ENCODE measurements around the gene KRTAP10-7. TPM values are rescaled to one million over a fixed set of nuclear protein-coding genes. Genes with fewer than 3 reads are reported as not detected.
"Not testable (repeated sequence)": the region's sequence is repeated elsewhere in the genome, so short reads cannot be mapped to it uniquely, and the experiment has no call there.

KRTAP10-7 gene
- total RNA-seq, 4 donors from 2014 or later: not detected

- no peak overlapping the region for H3K27ac ChIP-seq
- H3K27me3 ChIP-seq: peaks cover 37% of the 10 kb centered on the region
- DNase-seq: no peak
- WGBS, 2 donors (ENCODE audit: low coverage in 1 of 2): 82% methylated on average over 13 of the region's 13 CpGs; no CpG with 5 or more reads in 1 of the 2 donors
- H3K4me1 ChIP-seq: no peaks in the 10 kb centered on the region
- intact Hi-C loops (cut with DNase I; ENCODE audit: low total_unique reads) (no loop called here), in situ Hi-C loops (cut with MboI; ENCODE audit: low pct_ligation_motif_present in 1 of 4, low pct_unique_long_range_greater_than_20kb in 1 of 4, low sequenced_read_pairs in 3 of 4) (no loop called here)
- no peak overlapping the region for H3K4me3 ChIP-seq
- TF ChIP-seq, protein P1, sequence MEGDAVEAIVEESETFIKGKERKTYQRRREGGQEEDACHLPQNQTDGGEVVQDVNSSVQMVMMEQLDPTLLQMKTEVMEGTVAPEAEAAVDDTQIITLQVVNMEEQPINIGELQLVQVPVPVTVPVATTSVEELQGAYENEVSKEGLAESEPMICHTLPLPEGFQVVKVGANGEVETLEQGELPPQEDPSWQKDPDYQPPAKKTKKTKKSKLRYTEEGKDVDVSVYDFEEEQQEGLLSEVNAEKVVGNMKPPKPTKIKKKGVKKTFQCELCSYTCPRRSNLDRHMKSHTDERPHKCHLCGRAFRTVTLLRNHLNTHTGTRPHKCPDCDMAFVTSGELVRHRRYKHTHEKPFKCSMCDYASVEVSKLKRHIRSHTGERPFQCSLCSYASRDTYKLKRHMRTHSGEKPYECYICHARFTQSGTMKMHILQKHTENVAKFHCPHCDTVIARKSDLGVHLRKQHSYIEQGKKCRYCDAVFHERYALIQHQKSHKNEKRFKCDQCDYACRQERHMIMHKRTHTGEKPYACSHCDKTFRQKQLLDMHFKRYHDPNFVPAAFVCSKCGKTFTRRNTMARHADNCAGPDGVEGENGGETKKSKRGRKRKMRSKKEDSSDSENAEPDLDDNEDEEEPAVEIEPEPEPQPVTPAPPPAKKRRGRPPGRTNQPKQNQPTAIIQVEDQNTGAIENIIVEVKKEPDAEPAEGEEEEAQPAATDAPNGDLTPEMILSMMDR (IDR thresholded peaks at IDR 0.05): no peak
- TF ChIP-seq POLR2A (IDR thresholded peaks at IDR 0.05): no peak
- no peak for TF ChIP-seq POLR2AphosphoS5 (IDR thresholded peaks at IDR 0.05)
- no peak for TF ChIP-seq EP300 (IDR thresholded peaks at IDR 0.05; ENCODE audit: low read depth)
- H3K9me3 ChIP-seq: no peaks in the 10 kb centered on the region
- no peaks in the 10 kb centered on the region for H3K36me3 ChIP-seq
Measured at GRCh38 chr21:44552681-44553080, 47.7 kb upstream of the KRTAP10-7 start.

DNA sequence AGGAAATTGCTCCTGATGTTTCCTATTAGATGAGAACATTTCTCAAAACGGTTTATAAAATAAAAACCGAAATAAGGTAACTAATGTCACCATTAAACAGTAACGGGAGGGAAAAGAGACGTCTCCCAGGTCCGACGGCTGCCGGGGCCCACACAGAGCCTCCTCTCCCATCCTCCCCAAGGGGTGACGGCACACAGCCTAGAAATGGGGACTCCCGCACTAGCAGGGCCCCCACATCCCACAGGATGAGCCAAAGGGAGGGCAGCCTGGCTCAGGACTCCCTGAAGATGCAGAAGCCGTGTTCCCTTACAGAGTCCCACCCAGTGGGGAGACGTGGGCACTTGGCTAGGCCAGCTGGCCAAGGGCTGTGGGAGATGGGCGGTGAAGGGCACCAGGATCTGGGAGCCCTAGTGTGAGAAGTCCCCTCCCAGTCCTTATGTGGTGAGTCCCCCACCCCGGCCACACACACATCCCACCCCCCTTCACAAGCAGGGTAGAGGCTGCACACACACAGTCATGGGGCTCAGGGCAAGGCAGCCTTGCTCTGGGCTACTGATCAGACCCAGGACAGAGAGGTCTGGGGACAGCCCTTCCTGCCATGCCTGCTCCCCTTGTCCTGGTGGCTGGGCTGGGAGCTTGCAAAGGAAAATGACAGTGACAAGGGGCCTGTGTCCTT lies 45.1 kb upstream of the KRTAP10-7 start:
- WGBS, 2 donors (ENCODE audit: low coverage in 1 of 2): 27 to 82% methylated on average over 2 to 13 of the region's 13 CpGs
- TF ChIP-seq POLR2A (IDR thresholded peaks at IDR 0.05) (no peak), POLR2AphosphoS5 (IDR thresholded peaks at IDR 0.05) (no peak), EP300 (IDR thresholded peaks at IDR 0.05; ENCODE audit: low read depth) (no peak)
- TF ChIP-seq, protein P1 (IDR thresholded peaks at IDR 0.05): no peak
- Histone ChIP-seq H3K27me3 (peaks cover 23% of the 10 kb centered on the region), H3K4me3 (no peak overlapping the region), H3K4me1 (no peaks in the 10 kb centered on the region), H3K27ac (no peak overlapping the region), H3K9me3 (no peaks in the 10 kb centered on the region), H3K36me3 (no peaks in the 10 kb centered on the region)
- intact Hi-C loops (cut with DNase I; ENCODE audit: low total_unique reads) (no loop called here), in situ Hi-C loops (cut with MboI; ENCODE audit: low pct_ligation_motif_present in 1 of 4, low pct_unique_long_range_greater_than_20kb in 1 of 4, low sequenced_read_pairs in 3 of 4) (no loop called here)
- no peak for DNase-seq

DNA sequence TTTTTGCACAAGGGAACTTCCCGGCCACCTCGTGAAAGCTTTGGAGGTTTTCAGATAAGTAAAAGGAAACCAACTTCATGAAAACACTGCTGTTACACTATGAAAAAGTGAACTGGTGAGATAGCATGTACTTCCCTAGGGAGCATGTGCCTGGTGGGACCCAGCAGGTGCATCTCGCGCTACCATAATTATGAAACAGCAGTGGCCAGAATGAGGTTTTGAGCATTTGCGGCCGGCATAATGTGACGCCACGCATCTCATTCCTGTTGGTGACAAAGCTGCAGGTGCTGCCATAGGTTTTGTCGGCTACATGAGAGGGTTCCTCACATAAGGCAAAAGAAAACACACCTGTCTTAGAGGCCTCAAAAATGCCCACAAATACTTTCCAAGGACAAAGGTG lies 43.5 kb upstream of the KRTAP10-7 start:
- intact Hi-C loops (cut with DNase I; ENCODE audit: low total_unique reads) (no loop called here), in situ Hi-C loops (cut with MboI; ENCODE audit: low pct_ligation_motif_present in 1 of 4, low pct_unique_long_range_greater_than_20kb in 1 of 4, low sequenced_read_pairs in 3 of 4) (no loop called here)
- 56 to 81% methylated on average over 5 to 9 of the region's 9 CpGs for WGBS, 2 donors (ENCODE audit: low coverage in 1 of 2)
- TF ChIP-seq POLR2A (IDR thresholded peaks at IDR 0.05) (no peak), EP300 (IDR thresholded peaks at IDR 0.05; ENCODE audit: low read depth) (no peak), POLR2AphosphoS5 (IDR thresholded peaks at IDR 0.05) (no peak)
- TF ChIP-seq, protein P1 (IDR thresholded peaks at IDR 0.05): no peak
- Histone ChIP-seq H3K27me3 (peaks cover 23% of the 10 kb centered on the region), H3K36me3 (no peaks in the 10 kb centered on the region), H3K4me3 (no peak overlapping the region), H3K9me3 (no peaks in the 10 kb centered on the region), H3K4me1 (no peaks in the 10 kb centered on the region), H3K27ac (no peak overlapping the region)
- no peak for DNase-seq

DNA sequence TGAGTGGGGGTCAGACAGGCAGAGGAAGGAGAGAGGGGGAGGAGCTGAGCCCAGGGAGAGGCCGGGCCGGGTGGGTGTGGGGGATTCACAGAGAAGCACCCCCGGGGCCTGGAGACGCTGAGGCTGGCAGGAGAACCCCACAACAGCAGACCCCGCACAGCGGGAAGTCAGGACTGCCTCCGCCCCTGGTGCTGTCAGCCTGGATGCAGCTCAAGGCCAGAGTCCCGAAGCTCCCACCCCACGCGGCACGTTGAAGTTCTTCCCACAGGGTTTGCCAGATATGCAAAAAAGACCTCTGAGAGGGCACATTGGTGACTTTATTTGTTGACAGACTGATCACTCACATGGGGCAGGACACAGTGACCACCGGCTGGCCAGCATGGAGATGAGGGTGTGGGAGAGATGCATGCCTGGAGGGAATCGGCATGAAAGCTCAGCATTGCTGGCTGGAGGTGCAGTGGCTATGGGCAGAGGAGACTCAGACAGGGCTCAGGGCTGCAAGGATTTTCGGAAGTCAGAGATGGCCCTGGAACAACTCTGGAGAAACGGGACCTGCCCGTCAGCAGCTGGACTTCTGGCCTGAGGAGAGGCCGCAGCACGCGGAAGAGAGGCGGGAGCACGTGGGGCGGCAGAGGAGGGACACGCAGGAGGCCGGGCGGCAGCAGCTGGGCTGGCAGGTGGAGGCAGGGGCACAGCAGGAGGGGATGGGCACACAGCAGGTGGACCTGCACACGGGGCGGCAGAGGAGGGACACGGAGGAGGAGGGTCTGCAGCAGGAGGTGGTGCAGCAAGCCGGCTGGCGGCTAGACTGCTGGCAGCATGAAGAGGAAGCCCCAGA lies 42.7 kb upstream of the KRTAP10-7 start:
- no peak for TF ChIP-seq POLR2A (IDR thresholded peaks at IDR 0.05)
- TF ChIP-seq POLR2AphosphoS5 (IDR thresholded peaks at IDR 0.05): no peak
- TF ChIP-seq, protein P1 (IDR thresholded peaks at IDR 0.05): no peak
- TF ChIP-seq EP300 (IDR thresholded peaks at IDR 0.05; ENCODE audit: low read depth): no peak
- Histone ChIP-seq H3K27ac (no peak overlapping the region), H3K4me3 (no peak overlapping the region), H3K27me3 (peaks cover 23% of the 10 kb centered on the region), H3K4me1 (no peaks in the 10 kb centered on the region), H3K9me3 (no peaks in the 10 kb centered on the region), H3K36me3 (no peaks in the 10 kb centered on the region)
- in situ Hi-C loops (cut with MboI; ENCODE audit: low pct_ligation_motif_present in 1 of 4, low pct_unique_long_range_greater_than_20kb in 1 of 4, low sequenced_read_pairs in 3 of 4) (no loop called here), intact Hi-C loops (cut with DNase I; ENCODE audit: low total_unique reads) (no loop called here)
- 39 to 68% methylated on average over 5 to 30 of the region's 30 CpGs for WGBS, 2 donors (ENCODE audit: low coverage in 1 of 2)
- DNase-seq: no peak

GRCh38 chr21:44558329-44558675 lies 42.1 kb upstream of the KRTAP10-7 start:
- H3K9me3 ChIP-seq; H3K36me3 ChIP-seq; intact Hi-C loops (cut with DNase I; ENCODE audit: low total_unique reads); in situ Hi-C loops (cut with MboI; ENCODE audit: low pct_ligation_motif_present in 1 of 4, low pct_unique_long_range_greater_than_20kb in 1 of 4, low sequenced_read_pairs in 3 of 4); DNase-seq; H3K27ac ChIP-seq; H3K4me1 ChIP-seq; H3K4me3 ChIP-seq: not testable (repeated sequence)
- H3K27me3 ChIP-seq: peaks cover 23% of the 10 kb centered on the region
- 75% methylated on average over 6 of the region's 10 CpGs; no CpG with 5 or more reads in 1 of the 2 donors for WGBS, 2 donors (ENCODE audit: low coverage in 1 of 2)
